HL-60/S4 treated with retinoic acid at 250 ng/mL for 4 days and 3 days (cell line): ENCODE results near the gene ROBO1.

Source experiments
- in situ Hi-C: fragments of 300-500 bp; cut with MboI; formaldehyde crosslinking; loops from 2 replicates; pipeline ENCODE4 v1.7.0; 2022; ENCODE audit warnings: low sequenced_read_pairs

ROBO1 gene

DNA sequence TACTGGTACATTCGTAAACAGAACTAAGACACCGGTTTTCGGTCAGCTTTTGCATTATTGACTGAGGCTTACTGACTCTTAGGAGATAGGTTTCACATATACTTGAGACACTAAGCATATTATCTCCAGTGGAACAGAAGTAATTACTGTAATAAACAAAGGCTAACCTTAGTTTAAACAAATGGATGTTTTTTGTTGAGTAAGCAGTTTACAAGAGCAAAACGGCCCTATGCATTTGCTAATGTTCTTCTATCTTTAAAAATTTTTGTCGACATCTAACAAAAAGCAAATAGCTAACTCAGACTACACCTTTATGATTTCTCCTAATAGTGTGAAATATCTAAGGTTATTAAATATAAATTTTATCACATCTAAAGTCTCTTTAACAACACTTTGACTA is 664.5 kb downstream of the ROBO1 start:
- in situ Hi-C loops = no loop called here

DNA sequence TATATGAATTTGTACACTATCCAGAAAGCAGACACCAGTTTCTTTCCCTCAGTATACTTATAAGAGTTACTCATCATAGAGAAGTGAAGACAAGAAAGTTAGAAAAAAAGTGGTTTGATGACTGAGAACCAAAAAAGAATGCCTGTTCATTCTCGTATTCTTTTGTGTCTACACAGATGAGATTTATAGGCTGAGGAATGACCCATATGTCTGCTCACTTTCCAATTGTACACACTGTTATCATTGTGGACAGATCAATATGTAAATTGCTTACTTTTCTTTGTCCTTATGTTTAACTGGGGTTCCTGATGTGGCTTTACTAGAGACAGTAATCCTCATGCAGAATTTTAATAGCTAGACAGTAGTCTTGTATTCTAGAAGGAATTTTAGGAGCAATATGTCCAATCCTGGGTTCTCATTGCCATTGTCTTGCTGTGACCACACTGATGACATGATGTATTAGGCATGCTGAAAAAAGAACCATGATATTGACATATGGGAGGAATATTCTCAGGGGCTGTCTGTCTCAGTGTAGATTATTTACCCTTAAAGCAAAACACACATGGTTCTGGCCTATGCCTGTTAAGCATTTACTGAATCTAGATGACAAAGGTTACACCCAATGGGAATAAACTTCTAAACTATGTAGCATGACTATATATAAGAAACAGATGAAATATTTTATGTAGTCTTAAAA is 669.7 kb downstream of the ROBO1 start:
- in situ Hi-C loops = no loop called here

DNA sequence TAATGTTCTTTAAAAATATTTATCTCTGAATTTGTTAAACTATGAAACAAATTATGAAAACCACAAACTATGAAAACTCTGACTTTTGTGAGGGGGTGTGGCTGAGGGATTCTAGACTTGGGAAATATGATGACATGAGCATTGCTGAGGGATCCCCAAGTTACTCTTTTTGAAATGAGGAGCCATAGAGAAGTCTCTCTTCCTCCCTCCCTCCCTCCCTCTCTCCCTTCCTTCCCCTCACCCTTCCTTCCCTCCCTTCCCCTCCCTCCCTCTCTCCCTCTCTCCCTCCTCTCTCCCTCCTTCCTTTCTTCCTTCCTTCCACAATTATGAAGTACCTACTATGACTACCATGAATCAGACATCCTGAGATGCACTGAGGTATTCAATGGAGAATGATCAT is 673.1 kb downstream of the ROBO1 start:
- in situ Hi-C loops = no loop called here

DNA sequence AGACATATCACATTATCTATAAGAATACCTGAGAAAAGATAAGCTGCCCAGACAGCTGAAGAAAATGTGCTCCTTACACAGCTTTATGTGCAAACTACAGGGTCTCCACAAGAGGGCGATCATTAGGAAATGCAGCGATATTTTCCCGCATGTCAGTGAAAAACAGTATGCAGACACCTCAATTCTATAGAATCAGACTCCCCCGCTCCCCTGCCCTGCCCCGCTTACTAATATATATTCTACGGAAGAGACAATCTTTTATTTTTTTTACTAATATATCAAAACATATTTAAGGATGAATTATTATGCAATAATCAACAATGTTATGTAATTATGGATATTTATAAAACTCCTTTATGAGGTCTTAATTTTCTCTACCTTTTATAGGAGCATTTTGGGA is 681.3 kb downstream of the ROBO1 start:
- in situ Hi-C loops = no loop called here

DNA sequence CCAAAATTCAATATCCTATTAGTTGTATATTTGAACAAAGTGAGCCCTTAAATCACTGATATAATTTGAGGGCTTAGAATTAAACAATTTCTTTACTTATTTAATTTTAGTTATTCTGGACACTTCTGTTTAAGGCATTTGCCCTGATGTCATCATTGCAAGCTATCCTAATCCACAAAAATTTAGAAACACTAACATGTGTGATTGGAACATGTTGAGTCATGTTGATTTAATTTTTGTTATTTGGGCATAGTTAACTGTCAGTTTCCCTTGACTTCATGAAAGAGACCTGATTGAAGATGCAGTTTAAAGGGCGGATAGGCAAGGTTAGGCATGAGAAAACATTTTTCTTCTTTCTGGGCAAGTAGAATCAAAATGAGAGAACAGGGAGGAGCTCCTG is 682.6 kb downstream of the ROBO1 start:
- in situ Hi-C loops = no loop called here

DNA sequence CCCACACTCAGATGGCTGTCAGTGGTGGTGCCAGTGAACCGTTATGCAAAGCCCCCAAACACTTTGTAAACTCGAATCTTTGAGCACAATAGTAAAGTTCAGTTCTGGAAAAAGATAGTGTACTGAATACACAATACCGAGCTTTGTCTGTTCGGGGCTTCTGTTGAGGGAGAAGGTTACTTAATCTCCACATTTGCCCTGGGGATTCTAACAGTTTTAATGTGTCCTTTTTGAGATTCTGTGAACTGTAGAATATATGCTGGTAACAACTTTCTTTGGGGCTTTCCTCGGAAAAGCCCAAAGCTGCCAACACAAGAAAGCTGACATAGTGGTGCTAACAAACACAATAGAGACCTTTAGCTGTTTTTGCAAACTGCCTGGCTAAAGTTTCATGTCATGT is 686.5 kb downstream of the ROBO1 start:
- in situ Hi-C loops = no loop called here

DNA sequence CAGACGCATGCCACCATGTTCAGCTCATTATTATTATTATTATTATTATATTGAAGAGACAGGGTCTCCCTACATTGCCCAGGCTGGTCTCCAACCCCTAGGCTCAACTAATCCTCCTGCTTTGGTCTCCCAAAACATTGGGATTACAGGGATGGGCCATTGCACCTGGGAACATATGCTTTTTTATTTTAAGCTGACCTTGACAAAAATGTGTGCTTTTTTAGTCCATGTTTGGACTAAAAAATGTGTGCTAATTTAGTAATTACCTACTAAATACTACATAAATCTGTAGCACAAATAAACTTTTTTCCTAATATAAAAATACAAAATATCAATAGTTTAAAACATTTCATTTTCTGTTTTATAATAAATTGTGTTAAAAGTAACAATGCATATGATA is 693.2 kb downstream of the ROBO1 start:
- in situ Hi-C loops = no loop called here

DNA sequence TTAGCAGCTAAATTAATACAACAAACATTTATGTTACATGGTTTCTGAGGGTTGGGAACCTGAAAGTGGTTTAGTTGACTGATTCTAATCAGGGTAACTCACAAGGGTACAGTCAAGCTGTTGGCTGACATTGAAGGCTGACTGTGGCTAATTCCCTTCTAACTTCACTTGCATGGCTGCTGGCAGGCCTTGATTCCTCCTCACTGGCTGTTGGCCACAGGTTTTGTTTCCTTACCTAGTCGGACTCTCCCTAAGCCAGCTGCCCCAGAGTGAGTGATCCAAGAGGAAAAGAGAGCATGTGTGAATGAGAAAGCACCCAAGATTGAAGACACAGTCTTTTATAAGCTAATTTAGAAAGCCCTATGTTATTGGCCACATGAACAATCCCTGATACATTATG is 700.1 kb downstream of the ROBO1 start:
- in situ Hi-C loops = no loop called here

DNA sequence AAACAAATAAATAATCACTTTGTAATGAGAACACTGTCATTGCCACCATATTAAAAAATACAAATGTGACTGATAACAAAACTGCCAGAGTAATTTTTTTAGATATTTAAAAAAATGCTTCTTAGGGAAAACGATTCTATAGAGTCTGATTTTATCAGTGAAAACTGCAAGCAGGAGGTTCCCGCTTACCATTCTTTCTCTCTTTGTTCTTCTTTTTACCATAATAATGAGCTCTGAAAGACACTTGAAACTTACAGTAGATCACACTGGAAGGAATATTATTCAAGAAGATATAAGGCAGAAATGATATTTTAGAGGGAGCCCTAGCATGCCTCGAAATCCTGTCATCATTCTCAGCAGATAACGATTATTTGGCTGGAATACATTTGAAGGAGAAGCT is 701.3 kb downstream of the ROBO1 start:
- in situ Hi-C loops = no loop called here

DNA sequence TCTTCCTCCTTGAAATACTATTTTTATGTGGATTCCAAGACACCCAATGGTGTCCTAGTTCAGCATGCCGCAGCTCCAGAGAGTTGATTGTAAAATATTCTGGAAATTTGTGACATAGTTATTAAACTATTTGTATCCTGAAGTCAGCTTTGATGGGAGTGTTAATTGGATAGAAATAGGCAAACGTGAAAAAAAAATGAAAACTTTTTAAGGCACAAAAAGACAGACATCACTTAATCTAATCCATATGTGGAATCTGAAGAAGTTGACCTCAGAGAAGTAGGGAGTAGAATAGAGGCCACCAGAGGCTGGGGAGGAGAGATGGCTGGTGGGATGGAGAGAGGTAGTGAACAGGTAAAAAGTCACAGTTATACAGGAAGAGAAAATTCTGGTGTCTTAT is 704.2 kb downstream of the ROBO1 start:
- in situ Hi-C loops = no loop called here

DNA sequence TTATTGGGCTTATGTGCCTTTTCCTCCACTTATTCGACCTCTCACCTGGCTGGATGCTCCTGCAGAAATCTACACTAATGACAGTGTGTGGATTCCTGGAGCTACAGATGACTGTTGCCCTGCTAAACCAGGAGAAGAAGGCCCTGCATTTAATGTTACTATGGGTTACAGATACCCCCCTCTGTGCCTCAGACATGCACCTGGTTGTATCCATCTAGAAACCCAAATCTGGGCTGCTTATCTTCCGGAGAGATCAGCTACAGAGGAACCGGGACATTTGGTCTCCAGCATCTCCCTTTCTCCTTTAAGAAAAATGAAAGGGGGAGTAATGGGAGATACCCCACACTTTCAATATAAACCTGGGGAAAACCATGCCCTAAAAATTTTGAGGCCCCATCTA is 710.0 kb downstream of the ROBO1 start:
- in situ Hi-C loops = no loop called here

DNA sequence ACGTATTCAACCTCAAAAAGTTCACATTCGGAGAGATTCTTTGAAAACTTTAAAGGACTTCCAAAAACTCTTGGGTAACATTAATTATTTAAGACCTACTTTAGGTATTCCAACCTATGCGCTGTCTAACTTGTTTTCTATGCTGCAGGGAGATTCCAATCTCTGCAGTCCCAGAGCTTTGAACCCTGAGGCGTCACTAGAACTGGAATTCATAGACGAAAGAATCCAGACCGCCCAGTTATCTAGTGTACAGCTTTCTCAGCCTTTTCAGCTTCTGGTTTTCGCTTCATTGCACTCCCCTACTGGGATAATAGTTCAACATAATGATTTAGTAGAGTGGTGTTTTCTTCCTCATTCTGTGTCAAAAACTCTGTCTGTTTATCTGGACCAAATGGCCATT is 711.3 kb downstream of the ROBO1 start:
- in situ Hi-C loops = no loop called here

DNA sequence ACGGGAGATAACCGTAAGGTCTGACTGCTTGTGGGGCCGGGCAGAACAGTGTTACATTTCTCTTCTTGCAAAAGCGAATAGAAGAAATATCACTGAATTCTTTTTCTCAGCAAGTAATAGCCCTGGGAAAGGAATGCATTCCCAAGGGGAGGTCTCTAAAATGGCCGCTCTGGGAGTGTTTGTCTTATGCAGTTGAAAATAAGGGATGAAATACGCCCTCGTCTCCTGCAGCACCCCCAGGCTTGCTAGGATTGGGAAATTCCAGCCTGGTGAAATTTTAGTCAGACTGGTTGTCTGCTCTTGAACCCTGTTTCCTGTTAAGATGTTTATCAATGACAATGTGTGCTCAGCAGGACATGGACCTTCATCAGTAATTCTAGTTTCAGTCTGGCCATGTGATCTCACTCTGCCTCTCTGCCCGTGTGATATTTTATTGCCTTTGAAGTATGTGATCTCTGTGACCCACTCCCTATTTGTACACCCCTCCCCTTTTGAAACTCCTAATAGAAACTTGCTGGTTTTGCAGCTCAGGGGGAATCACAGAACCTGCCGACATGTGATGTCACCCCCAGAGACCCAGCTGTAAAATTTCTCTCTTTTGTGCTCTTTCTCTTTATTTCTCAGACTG is 715.6 kb downstream of the ROBO1 start:
- in situ Hi-C loops = no loop called here

DNA sequence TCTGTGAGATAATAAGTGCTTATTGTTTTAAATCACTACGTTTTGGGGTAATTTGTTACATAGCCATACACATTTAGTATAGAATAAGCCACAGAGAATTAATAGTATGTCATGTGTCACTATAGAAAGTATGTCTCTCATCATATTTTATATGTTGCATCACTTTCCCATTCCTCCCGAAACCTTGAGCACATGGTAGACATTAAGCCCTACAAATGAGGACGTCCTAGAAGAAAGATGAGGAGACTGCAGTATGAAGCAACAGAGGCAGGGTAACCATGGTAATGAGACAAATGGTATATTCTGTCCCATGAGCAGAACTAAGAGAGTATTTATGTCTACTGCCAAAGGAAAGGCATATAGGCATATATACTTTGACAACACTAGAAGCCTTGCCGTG is 720.2 kb downstream of the ROBO1 start:
- in situ Hi-C loops = loop anchor here (25.0 kb wide), 1 partner anchor 385 kb away; no protein-coding TSS in a partner anchor

DNA sequence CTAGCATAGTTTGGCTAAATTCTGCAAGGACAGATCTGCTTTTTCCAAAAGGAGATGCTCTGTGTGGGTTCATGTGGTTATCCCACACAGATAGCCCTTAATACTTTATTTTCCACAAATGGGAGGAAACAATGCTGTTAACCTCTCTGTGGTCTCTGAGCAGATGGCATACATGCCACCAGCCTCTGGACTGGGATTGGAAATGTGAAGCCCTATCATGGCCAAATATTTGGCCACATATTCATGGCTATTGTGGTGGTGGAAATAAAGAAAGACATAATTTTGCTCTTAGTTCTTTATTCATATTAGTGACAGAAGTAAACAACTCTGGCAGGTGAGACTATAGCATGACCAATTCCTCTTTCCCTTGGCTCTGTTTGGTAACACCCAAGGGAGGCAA is 726.2 kb downstream of the ROBO1 start:
- in situ Hi-C loops = loop anchor here (25.0 kb wide), 1 partner anchor 379 kb away; no protein-coding TSS in a partner anchor

DNA sequence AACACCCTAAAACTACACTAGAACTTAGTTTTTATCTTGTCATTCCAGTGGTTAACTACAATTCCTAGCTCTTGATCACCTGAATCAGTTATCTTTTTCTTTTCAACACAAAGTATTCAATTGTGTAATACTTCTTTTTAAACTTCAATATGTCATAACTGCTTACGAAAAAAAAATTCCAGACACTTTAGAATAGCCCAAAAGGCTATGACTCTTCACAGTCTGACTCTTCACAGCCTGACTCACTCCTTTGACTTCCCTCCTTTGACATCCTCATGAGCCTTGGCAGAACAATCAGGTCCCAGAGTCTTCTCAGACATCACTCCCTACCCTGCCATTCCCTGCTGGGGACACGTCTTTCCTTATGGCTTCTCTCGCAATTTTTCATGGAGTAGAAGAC is 727.1 kb downstream of the ROBO1 start:
- in situ Hi-C loops = loop anchor here (25.0 kb wide), 1 partner anchor 378 kb away; no protein-coding TSS in a partner anchor

DNA sequence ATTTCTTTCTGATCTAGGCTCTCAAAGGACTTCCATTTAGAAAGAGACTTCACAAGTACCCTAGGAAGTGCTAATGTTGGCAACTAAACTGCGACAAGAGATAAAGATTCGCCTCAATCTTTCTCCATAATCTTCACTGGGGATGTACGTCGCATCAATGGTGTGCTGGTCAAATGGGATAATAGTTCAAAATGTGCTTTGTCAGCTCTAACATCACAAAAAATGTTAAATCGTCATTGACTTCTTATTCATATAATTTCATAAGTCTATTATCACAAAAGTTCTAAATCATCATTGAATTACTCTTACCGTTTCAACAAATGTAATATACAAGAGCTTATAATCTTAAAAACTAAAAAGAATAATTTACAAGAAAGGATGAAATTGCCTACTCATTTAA is 727.7 kb downstream of the ROBO1 start:
- in situ Hi-C loops = loop anchor here (25.0 kb wide), 1 partner anchor 378 kb away; no protein-coding TSS in a partner anchor

DNA sequence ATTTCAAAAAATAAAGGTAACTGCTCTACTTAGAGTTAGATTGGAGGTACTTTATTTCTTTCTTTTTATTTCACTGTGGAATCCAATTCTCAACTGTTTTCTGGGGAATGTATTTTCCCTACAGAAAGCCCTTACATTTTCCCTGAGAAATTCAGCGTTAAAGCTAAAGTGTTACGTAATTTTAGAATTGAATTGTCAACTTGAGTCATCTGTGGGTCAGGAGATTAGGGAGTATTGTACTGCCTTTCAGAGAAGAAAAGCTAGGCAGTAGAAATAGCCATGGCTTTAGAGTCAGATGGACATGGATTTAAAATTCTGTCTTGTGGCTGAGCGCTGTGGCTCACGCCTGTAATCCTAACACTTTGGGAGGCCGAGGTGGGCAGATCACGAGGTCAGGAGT is 728.6 kb downstream of the ROBO1 start:
- in situ Hi-C loops = loop anchor here (25.0 kb wide), 1 partner anchor 377 kb away; no protein-coding TSS in a partner anchor

DNA sequence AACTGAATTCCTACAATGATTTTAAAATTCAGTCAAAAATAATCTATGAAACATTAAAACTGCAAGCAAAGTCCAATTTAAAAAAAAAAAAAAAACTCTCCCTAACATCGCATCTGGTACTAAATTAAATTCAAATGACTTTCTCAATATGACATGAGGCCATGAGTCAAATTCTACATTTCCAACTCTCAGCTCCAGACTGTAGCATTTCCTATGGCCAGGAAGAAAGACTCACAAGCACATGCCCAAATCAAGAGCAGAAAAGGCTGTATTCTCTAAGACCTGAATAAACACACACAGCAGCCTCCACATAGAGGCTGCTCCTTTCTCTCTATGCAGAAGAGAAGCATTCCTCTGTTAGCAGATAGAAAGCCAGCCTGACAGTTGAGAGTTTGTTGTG is 729.2 kb downstream of the ROBO1 start:
- in situ Hi-C loops = loop anchor here (25.0 kb wide), 1 partner anchor 376 kb away; no protein-coding TSS in a partner anchor

DNA sequence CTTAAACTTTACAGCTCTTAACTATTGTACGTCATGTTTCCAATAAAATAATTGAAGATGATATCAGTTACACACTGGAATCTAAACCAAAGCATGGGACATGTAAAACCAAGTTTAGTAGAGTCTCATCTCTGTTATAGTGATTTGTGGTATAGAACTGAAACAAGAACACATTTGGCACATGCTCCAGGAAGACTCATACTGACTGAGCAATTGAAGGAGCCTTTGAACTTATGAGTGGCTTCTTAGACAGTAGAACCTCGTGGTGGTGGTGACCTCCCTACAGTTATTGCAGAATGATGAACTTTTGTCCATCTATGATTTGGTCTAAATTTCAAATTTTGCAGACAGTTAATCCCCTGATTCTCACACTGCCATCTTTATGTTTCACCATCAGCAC is 729.7 kb downstream of the ROBO1 start:
- in situ Hi-C loops = loop anchor here (25.0 kb wide), 1 partner anchor 376 kb away; no protein-coding TSS in a partner anchor

DNA sequence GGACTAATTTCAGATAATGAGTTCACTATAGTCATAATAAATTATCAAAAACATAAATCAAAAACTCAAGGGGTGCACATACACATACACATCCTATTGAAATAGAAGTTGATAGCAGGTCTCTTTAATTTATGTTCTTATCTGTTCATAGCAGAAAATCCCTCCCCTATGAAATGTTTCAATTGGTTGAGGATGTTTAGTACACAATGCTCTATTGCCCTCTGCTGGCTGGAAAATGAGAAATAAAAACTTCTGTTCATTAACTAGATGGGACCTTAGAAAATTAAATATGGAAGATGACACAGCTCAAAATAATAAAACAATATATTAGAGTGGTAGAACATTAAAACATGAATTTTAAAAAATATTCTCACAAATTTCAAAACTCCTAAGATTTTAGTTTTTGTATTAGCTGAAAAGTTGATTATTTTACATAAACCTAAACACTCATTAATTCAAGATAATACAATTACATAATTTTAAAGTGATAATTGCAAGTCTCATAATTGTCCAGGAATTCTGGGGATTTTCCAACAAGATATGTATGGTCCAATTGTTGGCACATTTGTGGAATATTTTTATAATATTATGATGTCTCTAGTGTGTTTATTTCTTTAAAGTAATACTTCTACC is 735.0 kb downstream of the ROBO1 start:
- in situ Hi-C loops = loop anchor here (25.0 kb wide), 1 partner anchor 371 kb away; no protein-coding TSS in a partner anchor

DNA sequence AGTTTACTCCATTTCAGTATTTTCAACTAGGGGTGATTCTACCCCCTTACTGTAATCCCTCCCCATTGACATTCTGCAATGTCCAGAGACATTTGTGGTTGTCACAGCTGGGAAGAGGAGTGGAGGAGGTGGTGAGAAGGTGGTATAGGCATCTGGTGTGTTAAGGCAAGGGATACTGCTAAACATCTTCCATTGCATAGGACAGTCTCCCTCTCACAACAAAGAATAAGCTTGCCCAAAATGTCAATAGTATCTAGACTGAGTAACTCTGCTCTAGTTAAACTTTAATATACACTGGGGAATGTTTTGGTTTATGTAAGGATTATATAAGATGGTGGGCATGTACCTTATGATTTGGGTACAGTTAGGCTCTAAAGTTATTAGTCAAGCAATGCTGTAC is 737.6 kb downstream of the ROBO1 start:
- in situ Hi-C loops = loop anchor here (25.0 kb wide), 1 partner anchor 368 kb away; no protein-coding TSS in a partner anchor
